Posterior vena cava (tissue), 2 donors: ENCODE data around the gene GTSE1. TPM values are rescaled to one million over a fixed set of nuclear protein-coding genes. Genes with fewer than 3 reads are reported as not detected.
A peak's percentile ranks its signal among the peaks of the same experiment; 100 is the strongest.
"Not testable (repeated sequence)": the region's sequence is repeated elsewhere in the genome, so short reads cannot be mapped to it uniquely, and the experiment has no call there.

Source experiments
- DNase-seq: peaks from one replicate; pipeline ENCODE4 v3.0.0-alpha.2; 2020; ENCODE audit warnings: low spot score
- intact Hi-C, 2 donors: fragments of 100-400 bp; cut with DNase I; formaldehyde crosslinking; loops; one replicate each; pipeline versions ENCODE4 v1.14.1 to v1.14.2; 2022 to 2023
- long read RNA-seq, 2 donors: library from polyadenylated mRNA; unstranded; transcript quantifications; one replicate each; pipeline ENCODE4 v2.0.0, GENCODE V29; 2020 to 2021
- total RNA-seq, 2 donors: library from RNA; stranded (reverse); fragmentation: NEBNext Ultra II Directional; extraction: Animal tissue kit (Norgen Biotek cat#: 25700); gene quantifications; one replicate each; pipeline ENCODE4 v1.2.1, GENCODE V29; 2021
- donor health status: DM: yes; HTN: yes; CAD: no.
- donor health status: DM: yes; HTN: yes; CAD: no.

Gene GTSE1, protein sequence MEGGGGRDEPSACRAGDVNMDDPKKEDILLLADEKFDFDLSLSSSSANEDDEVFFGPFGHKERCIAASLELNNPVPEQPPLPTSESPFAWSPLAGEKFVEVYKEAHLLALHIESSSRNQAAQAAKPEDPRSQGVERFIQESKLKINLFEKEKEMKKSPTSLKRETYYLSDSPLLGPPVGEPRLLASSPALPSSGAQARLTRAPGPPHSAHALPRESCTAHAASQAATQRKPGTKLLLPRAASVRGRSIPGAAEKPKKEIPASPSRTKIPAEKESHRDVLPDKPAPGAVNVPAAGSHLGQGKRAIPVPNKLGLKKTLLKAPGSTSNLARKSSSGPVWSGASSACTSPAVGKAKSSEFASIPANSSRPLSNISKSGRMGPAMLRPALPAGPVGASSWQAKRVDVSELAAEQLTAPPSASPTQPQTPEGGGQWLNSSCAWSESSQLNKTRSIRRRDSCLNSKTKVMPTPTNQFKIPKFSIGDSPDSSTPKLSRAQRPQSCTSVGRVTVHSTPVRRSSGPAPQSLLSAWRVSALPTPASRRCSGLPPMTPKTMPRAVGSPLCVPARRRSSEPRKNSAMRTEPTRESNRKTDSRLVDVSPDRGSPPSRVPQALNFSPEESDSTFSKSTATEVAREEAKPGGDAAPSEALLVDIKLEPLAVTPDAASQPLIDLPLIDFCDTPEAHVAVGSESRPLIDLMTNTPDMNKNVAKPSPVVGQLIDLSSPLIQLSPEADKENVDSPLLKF
- under 1 TPM; 0.19 to 0.48 TPM for total RNA-seq
- long read RNA-seq, donor 1: 0 reads
- long read RNA-seq, donor 2, partial matches to known transcripts: 1 of 1 reads
- long read RNA-seq, donor 2, other reads (novel, unspliced or antisense): 0 of 1 reads

DNA sequence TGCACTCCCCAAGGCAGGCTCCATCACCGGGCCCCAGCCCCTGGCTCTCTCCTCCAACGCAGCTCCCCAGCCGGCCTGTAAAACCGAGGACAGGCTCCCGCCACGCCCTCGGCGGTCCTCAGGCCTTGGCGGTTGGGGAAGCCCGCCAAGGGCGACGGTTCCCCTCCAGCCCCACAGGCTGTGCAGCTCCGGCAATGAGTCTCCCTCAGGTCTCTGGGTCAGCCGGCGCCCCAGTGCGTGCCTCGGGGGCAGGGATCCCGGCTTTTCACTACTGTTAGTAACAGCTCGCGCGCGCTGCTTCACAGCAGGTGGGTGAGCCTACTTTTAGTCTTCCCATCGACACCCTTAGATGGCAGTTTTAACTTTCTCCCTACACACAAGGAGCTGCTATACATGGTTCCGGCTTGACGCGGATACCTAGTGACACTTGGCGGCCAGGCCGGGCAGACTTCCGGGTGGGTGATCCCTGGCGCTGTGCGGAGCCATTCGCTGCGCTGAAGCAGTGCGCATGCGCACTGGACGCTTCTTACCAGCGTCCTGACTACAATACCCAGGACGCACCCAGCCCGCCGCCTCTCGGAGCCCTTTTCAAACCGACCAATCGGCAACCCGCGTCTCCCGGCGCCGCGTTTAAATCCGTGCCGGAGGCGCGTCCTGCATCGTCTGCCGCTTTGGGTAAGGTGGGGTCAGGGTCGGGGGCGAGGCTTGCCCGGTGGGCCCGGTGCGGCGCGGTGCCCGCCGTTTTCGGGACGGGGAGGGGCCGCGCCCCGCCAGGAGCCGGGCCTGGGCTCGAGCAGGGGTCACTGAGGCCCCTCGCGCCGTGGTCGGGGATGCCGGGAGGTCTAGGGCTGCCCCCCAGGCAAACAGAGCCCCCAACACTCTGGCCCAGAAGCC lies at the start of gene GTSE1:
GTSE1 (plus strand) TSS at position 614 of the 894 bp plus-strand sequence. CDS start 531 bp downstream, outside the sequence.
- intact Hi-C loops: no loop called here
- peak; percentile 100 for DNase-seq

DNA sequence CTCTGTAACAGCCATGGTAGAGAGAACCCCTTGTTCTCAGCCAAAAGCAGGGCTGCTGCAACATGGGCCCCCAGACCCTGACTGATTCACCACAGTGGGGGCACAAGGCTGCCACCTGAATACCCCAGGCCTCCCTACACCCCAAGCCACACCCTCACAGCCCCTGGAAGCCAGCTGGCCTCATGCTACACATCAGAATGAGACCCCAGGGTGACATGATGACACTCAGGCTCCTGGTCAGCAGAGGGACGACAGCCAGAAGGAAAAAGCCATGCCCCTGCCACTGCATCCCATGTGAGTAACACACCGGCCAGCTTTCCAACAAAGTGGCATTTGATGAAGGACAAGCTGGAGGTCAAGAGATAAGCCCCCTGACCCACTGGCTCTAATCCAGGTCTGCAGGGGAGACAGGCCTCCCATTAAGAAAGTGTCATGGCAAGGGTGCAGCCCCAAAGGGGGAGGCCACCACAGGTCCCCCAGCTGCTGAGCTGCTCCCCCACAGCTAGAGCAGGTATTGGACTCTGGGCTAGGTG lies 49.2 kb upstream of the GTSE1 start:
- intact Hi-C loops: no loop called here

DNA sequence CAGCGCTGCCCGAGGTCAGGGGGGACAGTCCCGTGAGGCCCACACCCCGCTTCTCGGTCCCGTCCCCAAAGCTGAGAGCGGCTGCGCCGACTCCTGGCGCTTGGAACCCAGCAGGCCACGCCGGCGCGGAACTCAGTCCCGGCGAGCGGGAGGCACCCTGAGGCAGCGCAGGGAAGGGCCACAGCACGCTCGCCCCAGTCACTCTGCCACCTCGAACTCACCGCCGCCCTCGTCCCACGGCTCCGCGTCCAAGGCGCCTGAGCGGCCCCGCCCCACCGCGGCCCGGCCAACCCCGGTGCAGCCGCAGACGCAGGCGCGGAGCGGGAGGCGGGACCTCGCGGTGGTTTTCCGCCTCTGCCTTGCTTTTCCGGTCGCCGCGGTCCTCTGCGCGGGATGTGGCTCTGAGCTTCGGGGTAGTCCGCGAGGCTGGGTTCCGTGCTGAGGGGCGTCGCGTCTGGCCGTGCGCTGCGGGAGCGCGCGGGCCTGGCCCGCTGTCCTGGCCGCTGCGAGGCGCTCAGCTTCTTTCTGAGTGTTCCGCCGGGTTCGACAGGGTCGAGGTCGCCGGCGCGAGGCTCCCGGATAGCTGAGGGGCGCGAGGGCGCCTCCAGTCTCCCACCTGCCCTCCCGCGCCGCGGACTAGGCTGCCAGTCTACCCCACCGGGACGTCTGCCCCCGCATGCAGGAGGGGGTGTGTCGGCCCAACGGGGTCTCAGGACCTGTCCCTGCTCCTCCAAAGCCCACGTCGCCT lies 46.5 kb upstream of the GTSE1 start, which contains the start of gene CDPF1:
CDPF1 (minus strand) TSS at position 259 of the 748 bp plus-strand sequence. CDS start 2,009 bp downstream, outside the sequence.
- DNase-seq: peak; percentile 97
- intact Hi-C loops: no loop called here

More for the DNA sequence above, 49.2 kb upstream of the GTSE1 start:
- no peak for DNase-seq

DNA sequence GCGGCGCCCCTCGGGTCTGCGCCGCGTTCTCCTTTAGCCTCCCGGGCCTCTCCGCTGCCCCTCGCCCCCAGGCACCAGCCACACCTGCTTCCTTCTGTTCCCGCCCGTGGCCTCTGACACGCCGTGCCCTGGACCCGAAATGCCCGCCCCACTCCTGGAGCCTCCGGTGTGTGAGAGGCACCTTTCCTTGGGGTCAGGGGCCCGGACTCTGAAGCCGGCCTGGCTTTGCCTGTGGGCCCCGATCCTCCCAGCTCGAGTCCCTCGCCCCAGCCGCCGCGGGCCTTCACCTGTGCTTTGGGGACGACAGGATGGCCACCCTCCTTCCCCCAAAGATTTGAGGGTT lies 45.9 kb upstream of the GTSE1 start:
- intact Hi-C loops: loop anchor here in 1 of 2 donors (1.0 kb wide), 1 partner anchor 44 kb away; no protein-coding TSS in a partner anchor
- DNase-seq: no peak

DNA sequence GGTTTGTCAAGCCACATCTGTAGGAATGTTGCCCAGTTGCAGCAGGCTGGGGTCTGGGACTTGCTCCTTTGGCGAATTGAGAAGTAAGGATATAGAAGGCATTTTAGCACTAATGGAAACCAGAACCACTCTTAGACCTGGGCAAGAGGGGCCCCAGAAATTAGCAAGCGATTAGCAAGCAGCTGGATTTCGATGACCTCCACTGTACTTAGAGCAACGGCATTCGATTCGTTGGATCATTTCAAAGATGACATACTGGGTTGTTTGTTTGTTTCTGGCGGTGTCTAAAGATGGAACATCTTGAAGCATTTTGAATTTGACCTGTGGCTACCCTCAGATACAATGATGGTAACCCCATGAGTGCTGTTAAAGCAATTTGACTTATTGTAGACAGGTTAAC lies 45.4 kb upstream of the GTSE1 start:
- intact Hi-C loops: loop anchor here in 1 of 2 donors (1.0 kb wide), 1 partner anchor 45 kb away; no protein-coding TSS in a partner anchor
- no peak for DNase-seq

DNA sequence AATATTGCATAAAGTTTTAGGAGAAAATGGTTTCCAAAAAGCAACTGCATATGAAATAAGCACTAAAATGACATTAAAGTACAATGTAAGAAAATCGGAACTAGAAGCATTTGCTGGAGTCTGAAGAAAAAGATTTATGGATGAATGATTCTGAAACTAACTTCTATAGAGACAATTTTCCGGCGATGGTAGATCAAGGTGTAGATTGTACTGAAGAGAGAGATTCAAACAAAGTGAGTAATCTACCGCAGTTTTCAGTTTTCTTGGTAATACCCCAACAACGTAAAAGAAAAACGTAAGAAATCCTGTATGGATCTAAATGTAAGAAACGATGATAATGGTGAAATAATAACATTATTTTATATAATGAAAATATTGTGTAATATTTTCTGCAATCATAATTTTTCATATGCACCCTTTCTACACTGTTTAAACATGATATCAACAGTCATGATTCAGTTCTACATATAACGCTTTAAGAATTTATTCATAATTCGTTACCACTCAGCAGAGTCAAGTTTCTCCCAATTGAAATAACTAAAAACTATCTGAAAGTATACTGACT lies 44.8 kb upstream of the GTSE1 start:
- intact Hi-C loops: loop anchor here in 1 of 2 donors (1.0 kb wide), 1 partner anchor 46 kb away; no protein-coding TSS in a partner anchor

DNA sequence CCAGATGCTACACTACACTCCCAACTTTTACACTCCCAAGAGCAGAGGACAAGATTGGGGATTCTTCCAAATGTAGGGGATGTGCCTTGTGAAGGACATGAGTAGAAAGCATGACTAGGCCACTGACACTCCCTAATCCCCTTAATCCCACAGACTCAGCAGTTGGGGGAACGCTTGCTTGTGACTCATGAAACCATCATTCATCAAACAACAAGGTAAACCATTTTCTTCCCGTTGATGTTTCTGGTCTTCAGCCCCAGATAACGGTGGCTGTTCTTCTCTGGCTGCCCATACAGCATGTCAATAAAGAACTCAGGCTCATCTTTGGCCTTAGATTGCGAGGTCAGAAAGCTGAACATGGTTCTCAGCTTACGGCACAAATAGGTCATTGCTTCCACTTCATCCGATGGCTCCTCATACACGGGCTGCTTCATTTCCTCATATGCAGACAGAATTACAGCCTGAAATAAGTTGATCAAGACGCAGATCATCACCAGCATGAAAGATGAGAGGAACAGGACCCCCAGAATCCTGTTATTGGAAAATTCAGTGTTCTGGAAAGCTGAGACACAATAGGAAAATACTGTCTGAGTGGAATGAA lies 40.2 kb upstream of the GTSE1 start:
- intact Hi-C loops: no loop called here
- no peak for DNase-seq

More for the DNA sequence above, 44.8 kb upstream of the GTSE1 start:
- DNase-seq: no peak

DNA sequence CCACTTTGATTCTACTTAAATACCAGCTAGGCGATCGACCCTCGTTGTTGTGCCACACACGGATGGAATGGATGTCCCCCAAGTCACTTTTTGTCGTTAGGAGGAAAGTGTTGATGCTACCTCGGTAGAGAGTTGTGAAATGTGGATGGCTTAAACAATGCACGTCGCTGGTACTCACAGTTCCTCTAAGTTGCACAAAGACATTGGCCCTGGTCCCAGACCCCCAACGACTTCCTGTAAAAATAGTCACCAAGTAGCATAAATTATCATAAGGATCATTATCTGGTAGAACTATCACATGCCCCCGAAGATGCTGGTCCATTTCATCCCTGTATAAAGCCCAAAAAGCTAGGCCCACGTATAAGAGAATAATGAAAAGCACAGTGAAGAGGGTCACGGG lies 37.3 kb upstream of the GTSE1 start:
- DNase-seq: peak; percentile 84

DNA sequence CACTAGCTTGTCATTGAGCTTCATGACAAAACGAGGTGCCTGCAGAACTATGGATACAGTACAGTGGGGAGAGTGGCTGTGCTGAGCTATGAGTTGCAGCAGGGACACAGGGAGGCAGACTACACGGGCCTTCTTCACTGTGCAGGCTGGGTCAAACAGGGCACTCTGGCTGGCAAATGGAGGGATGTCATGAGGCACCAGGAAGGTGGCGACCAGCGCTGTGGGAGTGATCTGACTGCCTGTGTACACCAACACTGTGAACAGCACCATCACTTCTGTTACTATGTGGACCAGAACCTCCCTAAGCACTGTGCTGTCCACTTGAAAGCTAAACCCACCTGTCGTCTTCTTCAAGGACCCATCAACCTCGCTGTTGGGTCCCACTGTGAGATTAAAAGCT lies 36.6 kb upstream of the GTSE1 start:
- intact Hi-C loops: no loop called here
- DNase-seq: no peak

More for the DNA sequence above, 37.3 kb upstream of the GTSE1 start:
- intact Hi-C loops: loop anchor here in 1 of 2 donors (1.0 kb wide), 1 partner anchor 47 kb away; no protein-coding TSS in a partner anchor

DNA sequence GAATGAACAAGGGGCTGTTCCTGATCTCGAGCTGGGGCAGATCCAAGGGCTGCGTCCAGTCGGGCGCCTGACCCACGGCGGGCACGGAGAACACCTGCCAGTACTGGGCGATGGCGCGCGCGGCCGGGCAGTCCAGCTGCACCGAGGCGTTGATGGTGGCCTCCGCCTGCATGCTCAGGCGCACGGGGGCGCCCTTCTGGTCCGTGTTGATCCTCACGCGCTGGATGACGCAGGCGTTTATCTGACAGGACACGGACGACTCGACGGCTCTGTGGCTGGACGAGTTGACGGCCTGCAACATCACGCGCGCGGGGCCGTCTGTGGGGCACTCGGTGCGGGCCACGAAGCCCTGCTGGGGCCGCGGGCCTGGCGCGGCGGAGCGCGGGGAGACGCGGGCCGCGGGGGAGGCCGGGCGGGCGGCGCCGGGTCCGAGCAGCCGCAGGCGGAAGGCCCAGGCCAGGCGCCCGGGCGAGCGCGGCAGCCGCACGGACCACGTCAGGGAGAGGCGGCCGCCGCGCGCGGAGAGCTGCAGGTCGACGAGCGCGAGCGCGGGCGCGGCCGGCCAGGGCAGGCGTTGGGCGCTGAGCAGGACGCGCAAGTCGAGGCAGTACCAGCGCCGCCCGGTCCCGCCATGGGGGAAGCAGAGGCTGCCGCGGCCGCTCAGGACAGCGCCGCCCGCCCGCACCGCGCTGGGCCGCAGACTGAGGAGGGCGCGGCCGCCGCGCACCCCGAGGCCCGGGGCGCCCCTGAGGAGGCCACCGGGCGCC lies 34.0 kb upstream of the GTSE1 start:
- peak; percentile 94 for DNase-seq
- intact Hi-C loops: no loop called here

DNA sequence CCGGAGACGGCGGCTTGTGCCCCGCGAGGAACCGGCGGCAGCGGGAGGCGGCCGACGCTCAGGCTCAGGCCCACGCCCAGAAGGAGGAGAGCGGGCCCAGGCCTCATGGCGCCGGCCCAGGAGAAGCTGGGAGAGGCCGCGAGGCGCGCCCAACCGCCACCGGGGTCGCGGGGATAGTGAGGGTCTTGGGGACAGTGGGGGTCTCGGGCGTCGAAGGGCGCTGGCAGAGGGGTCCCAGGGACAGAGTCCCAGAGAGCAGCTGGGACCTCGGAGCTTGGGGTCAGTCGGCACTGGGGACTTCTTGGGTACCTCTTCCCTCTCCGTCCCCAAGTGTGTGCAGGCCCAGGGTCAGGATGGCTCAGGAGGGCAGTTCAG lies 33.5 kb upstream of the GTSE1 start, which contains the start of gene PKDREJ:
PKDREJ (minus strand) TSS at position 128 of the 375 bp plus-strand sequence; CDS start at position 107, 21 bp downstream.
- peak; percentile 80 for DNase-seq
- intact Hi-C loops: no loop called here

DNA sequence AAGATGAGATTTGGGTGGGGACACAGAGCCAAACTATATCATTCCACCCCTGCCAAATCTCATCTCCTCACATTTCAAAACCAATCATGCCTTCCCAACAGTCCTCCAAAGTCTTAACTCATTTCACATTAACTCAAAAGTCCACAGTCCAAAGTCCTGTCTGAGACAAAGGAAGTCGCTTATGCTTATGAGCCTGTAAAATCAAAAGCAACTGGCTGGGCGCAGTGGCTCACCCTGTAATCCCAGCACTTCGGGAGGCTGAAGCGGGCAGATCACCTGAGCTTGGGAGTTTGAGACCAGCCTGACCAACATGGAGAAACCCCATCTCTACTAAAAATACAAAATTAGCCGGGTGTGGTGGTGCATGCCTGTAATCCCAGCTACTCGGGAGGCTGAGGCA lies 32.1 kb upstream of the GTSE1 start:
- DNase-seq, intact Hi-C loops: not testable (repeated sequence)

DNA sequence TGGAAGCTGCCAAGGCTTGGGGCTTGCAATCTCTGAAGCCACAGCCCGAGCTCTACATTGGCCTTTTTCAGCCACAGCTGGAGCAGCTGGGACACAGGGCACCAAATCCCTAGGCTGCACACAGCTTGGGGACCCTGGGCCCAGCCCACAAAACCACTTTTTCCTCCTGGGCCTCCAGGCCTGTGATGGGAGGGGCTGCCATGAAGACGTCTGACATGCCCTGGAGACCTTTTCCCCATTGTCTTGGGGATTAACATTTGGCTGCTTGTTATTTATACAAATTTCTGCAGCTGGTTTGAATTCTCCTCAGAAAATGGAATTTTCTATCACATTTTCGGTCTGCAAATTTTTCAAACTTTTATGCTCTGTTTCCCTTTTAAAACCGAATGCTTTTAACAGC lies 31.0 kb upstream of the GTSE1 start:
- intact Hi-C loops, DNase-seq: not testable (repeated sequence)

DNA sequence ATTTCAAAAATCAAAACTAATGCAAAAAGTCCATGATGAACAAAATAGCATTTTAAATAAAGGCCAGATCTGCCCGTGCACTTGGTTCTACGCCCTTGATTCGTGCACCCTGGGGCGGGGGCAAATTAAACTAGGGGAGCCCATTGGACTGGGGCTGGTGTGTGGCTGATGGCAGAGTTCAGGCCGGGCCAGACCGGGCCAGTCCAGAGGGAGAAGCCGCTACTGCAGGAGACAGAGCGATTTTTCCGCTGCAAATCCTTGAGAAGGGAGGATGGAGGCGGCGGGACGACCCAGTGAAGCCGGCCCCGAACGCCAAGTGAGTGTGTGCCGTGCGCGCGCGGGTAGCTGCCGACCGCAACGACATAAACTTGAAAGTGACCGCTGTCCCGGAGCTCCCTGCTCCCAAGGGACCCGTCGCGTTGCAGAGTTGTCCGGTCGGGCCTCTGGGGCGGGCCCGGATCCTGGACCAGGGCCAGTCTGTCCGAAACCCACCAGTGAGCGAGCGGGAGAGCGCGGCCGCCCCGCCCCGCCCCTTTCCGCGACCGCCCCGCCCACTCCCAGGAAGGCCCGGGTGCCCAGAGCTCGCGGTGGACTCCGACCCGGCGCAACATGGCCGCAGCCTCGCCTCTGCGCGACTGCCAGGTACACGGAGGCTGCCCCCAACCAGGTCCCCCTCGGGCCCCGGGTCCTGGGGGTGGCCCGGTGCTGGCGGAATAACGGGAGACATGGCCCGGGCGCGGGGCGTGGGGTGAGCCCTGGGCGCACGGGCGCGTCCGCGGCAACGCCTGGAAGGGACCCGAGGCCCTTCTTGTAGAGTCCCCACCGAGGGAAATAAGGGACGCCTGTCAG lies 29.0 kb upstream of the GTSE1 start, which contains the start of gene TTC38:
TTC38 (plus strand) TSS at position 578 of the 849 bp plus-strand sequence; CDS start at position 610, 32 bp downstream.
- DNase-seq: peak; percentile 97
- intact Hi-C loops: no loop called here

DNA sequence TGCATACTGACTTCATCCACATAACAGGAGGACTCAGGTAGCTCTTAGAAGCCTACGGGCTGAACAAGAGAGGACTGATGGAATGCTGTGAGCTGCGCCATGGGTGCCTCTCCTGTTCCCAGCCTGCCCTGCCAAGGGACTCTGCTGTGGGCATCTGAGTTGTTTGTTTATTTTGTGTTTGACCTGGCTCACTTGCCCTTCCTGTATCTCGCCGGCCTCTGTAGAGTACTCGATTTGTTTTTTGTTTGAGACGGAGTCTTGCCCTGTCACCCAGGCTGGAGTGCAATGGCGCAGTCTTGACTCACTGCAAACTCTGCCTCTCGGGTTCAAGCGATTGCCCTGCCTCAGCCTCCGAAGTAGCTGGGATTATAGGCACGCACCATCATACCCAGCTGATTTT lies 27.1 kb upstream of the GTSE1 start:
- peak; percentile 71 for DNase-seq
- intact Hi-C loops: no loop called here
